ENCODE data around the gene TMEM203. TPM values are rescaled to one million over a fixed set of nuclear protein-coding genes. Genes with fewer than 3 reads are reported as not detected.
A peak's percentile ranks its signal among the peaks of the same experiment; 100 is the strongest.

The TMEM203 gene
- total RNA-seq, 4 donors from 2014 or later, result 24.7 to 45.9 (median 32.0) TPM

DNA sequence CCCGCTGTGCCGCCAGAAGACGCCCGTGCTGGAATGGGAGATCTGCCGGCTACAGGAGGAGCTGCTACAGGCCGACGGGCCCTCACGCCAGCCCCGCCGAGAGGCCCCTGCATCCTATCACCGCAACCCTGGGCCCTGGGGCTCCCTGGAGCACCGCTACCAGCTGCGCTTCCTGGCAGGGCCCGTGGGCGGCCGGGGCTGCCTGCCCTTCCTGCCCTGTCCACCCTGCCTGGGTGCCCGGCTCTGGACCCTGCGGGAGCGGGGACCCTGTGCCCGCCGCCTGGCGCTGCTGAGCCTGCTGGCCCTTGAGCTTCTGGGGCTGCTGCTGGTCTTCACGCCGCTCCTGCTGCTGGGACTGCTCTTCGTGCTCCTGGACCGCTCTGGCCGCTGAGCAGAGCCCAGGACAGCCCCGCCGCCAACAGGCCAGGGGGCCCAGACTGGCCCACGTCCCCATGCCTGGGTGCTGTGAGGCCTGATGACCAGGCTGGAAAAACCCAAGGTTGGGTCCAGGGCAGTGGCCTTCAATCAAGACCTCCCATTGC is 12.8 kb upstream of the TMEM203 start:
- H3K4me3 ChIP-seq, result no peak overlapping the region
- intact Hi-C loops (cut with DNase I; ENCODE audit: low total_unique reads) (no loop called here), in situ Hi-C loops (cut with MboI; ENCODE audit: low sequenced_read_pairs in 4 of 4) (loop anchor here in 1 of 4 donors (10.0 kb wide), 1 partner anchor 93 kb away; no protein-coding TSS in a partner anchor)
- ATAC-seq, result no peak
- no peaks in the 10 kb centered on the region for H3K27me3 ChIP-seq
- H3K4me1 ChIP-seq, result peaks cover 9 to 26% of the 10 kb centered on the region in 2 donors
- peak overlapping the region in 1 of 4 donors; percentile 56 for H3K27ac ChIP-seq
- H3K36me3 ChIP-seq, result no peaks in the 10 kb centered on the region
- DNase-seq, result no peak
- no peaks in the 10 kb centered on the region for H3K9me3 ChIP-seq
- TF ChIP-seq, protein P1, sequence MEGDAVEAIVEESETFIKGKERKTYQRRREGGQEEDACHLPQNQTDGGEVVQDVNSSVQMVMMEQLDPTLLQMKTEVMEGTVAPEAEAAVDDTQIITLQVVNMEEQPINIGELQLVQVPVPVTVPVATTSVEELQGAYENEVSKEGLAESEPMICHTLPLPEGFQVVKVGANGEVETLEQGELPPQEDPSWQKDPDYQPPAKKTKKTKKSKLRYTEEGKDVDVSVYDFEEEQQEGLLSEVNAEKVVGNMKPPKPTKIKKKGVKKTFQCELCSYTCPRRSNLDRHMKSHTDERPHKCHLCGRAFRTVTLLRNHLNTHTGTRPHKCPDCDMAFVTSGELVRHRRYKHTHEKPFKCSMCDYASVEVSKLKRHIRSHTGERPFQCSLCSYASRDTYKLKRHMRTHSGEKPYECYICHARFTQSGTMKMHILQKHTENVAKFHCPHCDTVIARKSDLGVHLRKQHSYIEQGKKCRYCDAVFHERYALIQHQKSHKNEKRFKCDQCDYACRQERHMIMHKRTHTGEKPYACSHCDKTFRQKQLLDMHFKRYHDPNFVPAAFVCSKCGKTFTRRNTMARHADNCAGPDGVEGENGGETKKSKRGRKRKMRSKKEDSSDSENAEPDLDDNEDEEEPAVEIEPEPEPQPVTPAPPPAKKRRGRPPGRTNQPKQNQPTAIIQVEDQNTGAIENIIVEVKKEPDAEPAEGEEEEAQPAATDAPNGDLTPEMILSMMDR (IDR thresholded peaks at IDR 0.05 in 4 of 5, conservative IDR thresholded peaks at IDR 0.05 in 1 of 5), result no peak
- TF ChIP-seq POLR2A (IDR thresholded peaks at IDR 0.05), result no peak

DNA sequence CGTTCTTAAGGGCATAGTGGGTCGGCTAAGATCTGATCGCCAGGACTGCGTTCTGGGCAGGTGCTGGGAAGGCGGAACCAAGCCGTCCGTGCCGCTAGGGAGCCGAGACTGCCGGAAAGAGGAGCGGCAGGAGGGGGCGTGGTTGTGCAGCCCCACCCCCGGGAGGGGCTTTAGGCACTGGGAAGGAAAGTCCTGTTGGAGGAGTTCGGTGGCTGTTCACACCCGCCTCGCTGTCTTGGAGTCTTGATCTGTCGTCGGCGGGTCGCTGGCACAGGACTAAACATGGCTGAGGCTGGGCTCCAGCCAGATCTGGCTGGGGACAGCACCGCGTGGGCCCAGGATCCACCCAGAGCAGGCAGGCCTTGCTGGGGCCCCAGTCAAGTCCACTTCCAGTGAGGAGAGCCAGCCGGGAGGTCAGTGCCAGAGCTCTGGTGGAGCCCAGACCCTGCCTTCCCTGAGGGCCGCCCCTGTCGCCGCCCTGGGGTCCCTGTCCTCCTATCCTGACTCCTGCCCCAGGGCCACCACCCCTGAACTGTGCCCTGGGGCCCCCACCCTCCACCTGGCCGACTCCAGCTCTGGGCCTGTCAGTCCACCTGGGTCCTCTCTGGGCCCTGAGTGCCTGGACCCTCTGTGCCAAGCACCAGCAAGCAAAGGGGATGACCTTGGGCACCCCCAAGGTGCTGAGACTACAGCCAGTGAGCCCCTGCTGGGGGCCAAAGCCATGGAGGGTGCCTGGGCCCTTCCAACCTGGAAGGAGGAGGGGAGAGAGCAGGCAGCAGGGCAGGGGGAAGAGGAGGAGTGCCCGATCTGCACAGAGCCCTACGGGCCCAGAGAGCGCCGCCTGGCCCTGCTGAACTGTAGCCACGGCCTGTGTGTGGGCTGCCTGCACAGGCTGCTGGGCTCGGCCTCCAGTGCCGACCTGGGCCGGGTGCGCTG is 12.1 kb upstream of the TMEM203 start:
- H3K27me3 ChIP-seq, result no peaks in the 10 kb centered on the region
- ATAC-seq, result peak; percentile 35 to 56
- H3K4me3 ChIP-seq, result peak overlapping the region; percentile 39 to 47 (median 41)
- H3K4me1 ChIP-seq, result peaks cover 9 to 21% of the 10 kb centered on the region in 2 donors
- DNase-seq, result peak in 1 of 2 donors; percentile 47
- in situ Hi-C loops (cut with MboI; ENCODE audit: low sequenced_read_pairs in 4 of 4) (loop anchor here in 1 of 4 donors (10.0 kb wide), 1 partner anchor 93 kb away; no protein-coding TSS in a partner anchor), intact Hi-C loops (cut with DNase I; ENCODE audit: low total_unique reads) (no loop called here)
- no peaks in the 10 kb centered on the region for H3K36me3 ChIP-seq
- peak overlapping the region; percentile 14 to 56 (median 34) for H3K27ac ChIP-seq
- no peak for TF ChIP-seq POLR2A (IDR thresholded peaks at IDR 0.05)
- TF ChIP-seq, protein P1 (IDR thresholded peaks at IDR 0.05 in 4 of 5, conservative IDR thresholded peaks at IDR 0.05 in 1 of 5), result no peak
- no peaks in the 10 kb centered on the region for H3K9me3 ChIP-seq

DNA sequence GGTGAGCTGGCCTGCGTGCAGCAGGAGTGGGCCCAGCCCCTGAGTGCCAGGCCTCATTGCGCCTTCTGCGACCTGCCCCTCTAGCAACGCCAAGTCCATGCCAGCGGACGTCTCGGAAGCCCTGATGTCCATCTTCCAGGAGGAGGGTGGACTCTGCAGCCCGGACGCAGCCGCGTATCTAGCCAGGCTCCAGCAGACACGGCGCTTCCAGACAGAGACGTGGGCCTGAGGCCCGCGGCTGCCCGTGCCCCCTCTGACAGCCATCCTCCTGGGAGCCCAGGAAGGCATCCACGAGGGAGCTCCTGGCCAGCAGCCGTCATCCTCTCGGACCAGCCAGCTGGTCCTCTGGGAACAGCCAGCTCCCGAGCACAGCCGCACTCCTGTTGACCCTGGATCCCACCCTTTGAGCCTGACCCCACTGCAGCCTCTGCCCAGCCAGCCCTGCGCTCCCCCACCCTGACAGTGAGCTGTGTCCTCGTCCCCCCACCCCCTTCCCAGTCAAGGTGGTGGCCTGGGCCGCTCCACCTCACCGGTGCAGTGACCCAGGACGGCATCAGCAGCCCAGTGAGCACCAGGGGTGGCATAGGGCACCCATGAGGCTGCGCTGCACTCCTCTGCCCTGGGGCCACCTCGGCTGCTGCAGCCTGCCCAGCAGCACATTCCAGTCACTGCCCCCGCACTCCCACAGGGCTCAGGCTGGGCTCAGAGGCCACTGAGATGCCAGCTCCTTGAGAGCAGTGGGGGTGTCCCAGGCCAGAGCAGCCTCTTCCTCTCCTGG is 10.9 kb upstream of the TMEM203 start:
- intact Hi-C loops (cut with DNase I; ENCODE audit: low total_unique reads), result no loop called here
- in situ Hi-C loops (cut with MboI; ENCODE audit: low sequenced_read_pairs in 4 of 4), result loop anchor here in 1 of 4 donors (10.0 kb wide), 1 partner anchor 92 kb away; no protein-coding TSS in a partner anchor
- no peak overlapping the region for H3K27ac ChIP-seq

More for the DNA sequence above, 10.9 kb upstream of the TMEM203 start:
- TF ChIP-seq, protein P1 (IDR thresholded peaks at IDR 0.05 in 4 of 5, conservative IDR thresholded peaks at IDR 0.05 in 1 of 5), result no peak
- TF ChIP-seq POLR2A (IDR thresholded peaks at IDR 0.05), result no peak
- DNase-seq (no peak), ATAC-seq (no peak)
- Histone ChIP-seq H3K4me1 (peaks cover 9 to 14% of the 10 kb centered on the region in 2 donors), H3K36me3 (no peaks in the 10 kb centered on the region), H3K4me3 (no peak overlapping the region), H3K9me3 (no peaks in the 10 kb centered on the region), H3K27me3 (no peaks in the 10 kb centered on the region)

All from gastrocnemius medialis (tissue), 4 donors.